ENCODE data around the gene OR6A2.
A peak's percentile ranks its signal among the peaks of the same experiment; 100 is the strongest.

- TF ChIP-seq, protein P1, sequence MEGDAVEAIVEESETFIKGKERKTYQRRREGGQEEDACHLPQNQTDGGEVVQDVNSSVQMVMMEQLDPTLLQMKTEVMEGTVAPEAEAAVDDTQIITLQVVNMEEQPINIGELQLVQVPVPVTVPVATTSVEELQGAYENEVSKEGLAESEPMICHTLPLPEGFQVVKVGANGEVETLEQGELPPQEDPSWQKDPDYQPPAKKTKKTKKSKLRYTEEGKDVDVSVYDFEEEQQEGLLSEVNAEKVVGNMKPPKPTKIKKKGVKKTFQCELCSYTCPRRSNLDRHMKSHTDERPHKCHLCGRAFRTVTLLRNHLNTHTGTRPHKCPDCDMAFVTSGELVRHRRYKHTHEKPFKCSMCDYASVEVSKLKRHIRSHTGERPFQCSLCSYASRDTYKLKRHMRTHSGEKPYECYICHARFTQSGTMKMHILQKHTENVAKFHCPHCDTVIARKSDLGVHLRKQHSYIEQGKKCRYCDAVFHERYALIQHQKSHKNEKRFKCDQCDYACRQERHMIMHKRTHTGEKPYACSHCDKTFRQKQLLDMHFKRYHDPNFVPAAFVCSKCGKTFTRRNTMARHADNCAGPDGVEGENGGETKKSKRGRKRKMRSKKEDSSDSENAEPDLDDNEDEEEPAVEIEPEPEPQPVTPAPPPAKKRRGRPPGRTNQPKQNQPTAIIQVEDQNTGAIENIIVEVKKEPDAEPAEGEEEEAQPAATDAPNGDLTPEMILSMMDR (IDR thresholded peaks at IDR 0.05), result peak; percentile 22 to 37 (median 34)
- TF ChIP-seq POLR2A (IDR thresholded peaks at IDR 0.05), result no peak
Measured at GRCh38 chr11:6757373-6757967, 42.0 kb downstream of the OR6A2 start.

Data from vagina (tissue), 2 donors.